Esophagus muscularis mucosa (tissue), 4 donors: ENCODE results near the gene EFCC1. TPM values are rescaled to one million over a fixed set of nuclear protein-coding genes. Genes with fewer than 3 reads are reported as not detected.

Experiments used
- DNase-seq: peaks from one replicate; pipeline ENCODE4 v3.0.0-alpha.2; 2017; ENCODE audit errors: extremely low spot score
- H3K27ac ChIP-seq, 4 donors: fragments of 200-600 bp; sonication (generic); replicated peaks in 1 of 4; 1 replicate in 3 of 4; 2 replicates in 1 of 4; pipeline ENCODE4 v1.5.1; 2016 to 2019; ENCODE audit warnings: mild to moderate bottlenecking in 1 of 4
- H3K27me3 ChIP-seq, 4 donors: fragments of 200-600 bp; sonication (generic); one replicate each; pipeline versions ENCODE4 v1.5.1 to v1.6.0; 2016 to 2019
- H3K36me3 ChIP-seq, 4 donors: fragments of 200-600 bp; sonication (generic); one replicate each; pipeline ENCODE4 v1.5.1; 2016 to 2019
- H3K4me1 ChIP-seq, 4 donors: fragments of 200-600 bp; sonication (generic); one replicate each; pipeline ENCODE4 v1.5.1; 2016 to 2019
- H3K4me3 ChIP-seq, 4 donors: fragments of 200-600 bp; sonication (generic); 1 replicate in 2 of 4; 2 replicates in 2 of 4; pipeline ENCODE4 v1.5.1; 2016 to 2019; ENCODE audit warnings: mild to moderate bottlenecking in 4 of 4, moderate library complexity in 1 of 4
- H3K9me3 ChIP-seq, 4 donors: fragments of 200-600 bp; sonication (generic); 1 replicate in 3 of 4; 2 replicates in 1 of 4; pipeline ENCODE4 v1.5.1; 2016 to 2019
- CTCF ChIP-seq, 3 experiments: fragments of 200-600 bp in 2 of 3; fragments of 450-650 bp in 1 of 3; sonication (generic) in 2 of 3; IDR thresholded peaks; one replicate each; pipeline ENCODE4 v1.5.1; 2017 to 2019; ENCODE audit warnings: antibody characterized with exemption in 3 of 3, mild to moderate bottlenecking in 2 of 3, moderate library complexity in 1 of 3
- EP300 ChIP-seq: sonication (generic); formaldehyde crosslinking; IDR thresholded peaks from one replicate; pipeline ENCODE4 v1.6.1; 2017; ENCODE audit warnings: antibody characterized with exemption
- POLR2A ChIP-seq: fragments of 450-650 bp; IDR thresholded peaks from one replicate; pipeline ENCODE4 v1.6.1; 2017; ENCODE audit warnings: antibody characterized with exemption, moderate library complexity, mild to moderate bottlenecking, low read depth
- POLR2AphosphoS5 ChIP-seq, 2 donors: sonication (generic); formaldehyde crosslinking; IDR thresholded peaks; one replicate each; pipeline ENCODE4 v1.6.1; 2017; ENCODE audit warnings: antibody characterized with exemption in 2 of 2
- WGBS: methylation state at CpG from one replicate; pipeline ENCODE4 v1.1.5; 2018; 5-methylcytosine and 5-hydroxymethylcytosine counted together
- intact Hi-C: fragments of 100-400 bp; cut with DNase I; formaldehyde crosslinking; loops from one replicate; pipeline ENCODE4 v1.15.1; 2023
- total RNA-seq, 4 donors: library from RNA; depleted of rRNA; stranded (reverse); fragments of >200 nt; gene quantifications; one replicate each; pipeline versions ENCODE4 v1.1.0 to v1.2.1, GENCODE V29; 2016

The EFCC1 gene
- total RNA-seq, 4 donors from 2014 or later: 5.8 to 15.8 (median 7.9) TPM

DNA sequence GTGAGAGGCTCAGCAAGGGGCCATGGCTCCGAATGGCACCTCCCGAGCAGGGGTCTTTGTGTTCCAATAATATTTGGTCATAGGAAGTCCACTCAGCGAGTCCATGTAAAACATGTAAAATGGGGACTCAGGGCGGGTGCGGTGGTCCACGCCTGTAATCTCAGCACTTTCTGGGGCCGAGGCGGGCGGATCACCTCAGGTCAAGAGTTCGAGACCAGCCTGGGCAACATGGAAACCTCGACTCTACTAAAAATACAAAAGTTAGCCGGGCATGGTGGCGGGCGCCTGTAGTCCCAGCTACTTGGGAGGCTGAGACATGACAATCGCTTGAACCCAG lies 26.4 kb downstream of the EFCC1 start:
- Histone ChIP-seq H3K27ac (peak overlapping the region; percentile 38 to 76 (median 63)), H3K27me3 (no peaks in the 10 kb centered on the region), H3K4me1 (peaks cover 23 to 52% (median 39%) of the 10 kb centered on the region in 4 donors), H3K4me3 (peak overlapping the region; percentile 55 to 64 (median 59)), H3K36me3 (peaks cover 0 to 13% (median 0%) of the 10 kb centered on the region in 4 donors), H3K9me3 (no peaks in the 10 kb centered on the region)
- DNase-seq: no peak
- TF ChIP-seq CTCF (IDR thresholded peaks at IDR 0.05) (no peak), POLR2A (no peak), POLR2AphosphoS5 (IDR thresholded peaks at IDR 0.05) (no peak), EP300 (no peak)
- 86% methylated on average over 10 of the region's 15 CpGs for WGBS
- intact Hi-C loops: no loop called here

GRCh38 chr3:129028866-129029265 lies 27.8 kb downstream of the EFCC1 start:
- no peak overlapping the region for H3K27ac ChIP-seq
- H3K4me3 ChIP-seq: no peak overlapping the region
- DNase-seq: no peak
- TF ChIP-seq POLR2A: no peak
- TF ChIP-seq POLR2AphosphoS5 (IDR thresholded peaks at IDR 0.05): no peak
- TF ChIP-seq EP300: no peak
- TF ChIP-seq CTCF (IDR thresholded peaks at IDR 0.05): no peak
- H3K27me3 ChIP-seq: no peaks in the 10 kb centered on the region
- 86% methylated on average over 10 of the region's 13 CpGs for WGBS
- intact Hi-C loops: loop anchor here (2.0 kb wide), 1 partner anchor 16 kb away; no protein-coding TSS in a partner anchor
- H3K9me3 ChIP-seq: no peaks in the 10 kb centered on the region
- peaks cover 0 to 20% (median 0%) of the 10 kb centered on the region in 4 donors for H3K36me3 ChIP-seq
- peaks cover 23 to 39% (median 31%) of the 10 kb centered on the region in 4 donors for H3K4me1 ChIP-seq

DNA sequence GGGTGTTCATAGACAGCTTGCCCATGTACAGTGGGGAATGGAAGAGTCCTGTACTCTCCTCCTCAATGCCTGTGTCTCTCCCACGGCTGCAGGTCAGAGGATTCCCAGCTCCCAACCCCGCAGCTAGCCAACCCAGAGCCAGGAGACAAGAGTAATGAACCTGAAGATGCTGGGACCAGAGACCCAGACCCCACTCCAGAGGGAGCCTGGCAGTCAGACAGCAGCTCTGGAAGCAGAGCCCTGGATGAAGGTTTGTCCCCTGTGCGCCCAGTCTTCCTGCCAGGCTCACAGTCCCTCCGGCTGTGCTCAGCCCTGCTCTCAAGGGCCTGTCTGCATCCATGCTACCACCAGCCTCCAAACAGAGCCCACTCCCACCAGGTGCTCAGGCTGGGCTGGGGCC lies 29.5 kb downstream of the EFCC1 start:
- H3K27me3 ChIP-seq: no peaks in the 10 kb centered on the region
- no peak overlapping the region for H3K27ac ChIP-seq
- H3K4me1 ChIP-seq: peaks cover 17 to 22% (median 21%) of the 10 kb centered on the region in 4 donors
- no CpG with 5 or more reads among the region's 4 CpGs for WGBS
- H3K4me3 ChIP-seq: no peak overlapping the region
- TF ChIP-seq POLR2AphosphoS5 (IDR thresholded peaks at IDR 0.05) (no peak), POLR2A (no peak), EP300 (no peak), CTCF (IDR thresholded peaks at IDR 0.05) (no peak)
- no peaks in the 10 kb centered on the region for H3K9me3 ChIP-seq
- DNase-seq: no peak
- intact Hi-C loops: no loop called here
- H3K36me3 ChIP-seq: peaks cover 0 to 20% (median 0%) of the 10 kb centered on the region in 4 donors

DNA sequence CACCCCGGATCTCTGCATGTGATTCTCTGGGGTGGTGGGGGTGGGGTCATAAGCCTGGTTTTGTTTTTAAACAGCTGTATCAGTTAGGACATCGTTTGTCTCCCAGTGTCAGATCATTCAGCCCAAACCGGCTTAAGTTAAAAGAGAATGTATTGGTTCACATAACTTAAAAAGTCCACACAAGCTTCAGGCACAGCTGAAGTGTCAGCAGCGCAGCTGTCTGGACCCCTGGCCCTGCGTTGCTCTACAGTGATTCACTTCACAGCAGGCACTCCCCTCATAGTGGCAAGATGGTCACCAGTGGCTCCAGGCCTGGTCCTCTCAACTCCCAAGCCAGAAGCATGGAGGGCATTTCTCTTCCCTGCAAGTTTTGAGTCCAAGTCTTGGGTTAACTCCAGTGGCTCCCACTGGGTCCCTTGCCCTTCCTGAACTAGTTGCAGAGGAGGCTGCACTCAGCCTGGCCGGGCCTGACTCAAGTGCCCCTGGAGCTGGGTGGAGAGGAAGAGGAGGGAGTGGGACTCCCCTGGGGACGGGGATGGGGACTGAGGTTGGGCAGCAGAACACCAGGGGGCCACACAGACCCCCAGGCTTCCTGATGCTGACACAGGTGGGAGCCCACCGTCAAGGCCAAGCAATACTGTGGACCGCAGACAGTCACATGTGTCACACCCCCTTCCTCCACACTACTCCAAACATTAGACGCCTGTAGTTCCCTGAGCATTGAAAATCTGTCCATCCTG lies 30.5 kb downstream of the EFCC1 start:
- no peak for DNase-seq
- TF ChIP-seq POLR2A: no peak
- TF ChIP-seq CTCF (IDR thresholded peaks at IDR 0.05): no peak
- TF ChIP-seq POLR2AphosphoS5 (IDR thresholded peaks at IDR 0.05): no peak
- TF ChIP-seq EP300: no peak
- intact Hi-C loops: no loop called here
- Histone ChIP-seq H3K4me1 (peaks cover 7 to 12% (median 11%) of the 10 kb centered on the region in 4 donors), H3K27ac (no peak overlapping the region), H3K4me3 (no peak overlapping the region), H3K9me3 (no peaks in the 10 kb centered on the region), H3K36me3 (peaks cover 0 to 20% (median under 1%) of the 10 kb centered on the region in 4 donors), H3K27me3 (no peaks in the 10 kb centered on the region)
- WGBS: 84% methylated on average over 7 of the region's 10 CpGs

GRCh38 chr3:129032716-129033115 lies 31.6 kb downstream of the EFCC1 start:
- H3K4me1 ChIP-seq: peaks cover 0 to under 1% (median under 1%) of the 10 kb centered on the region in 4 donors
- no peak overlapping the region for H3K27ac ChIP-seq
- H3K27me3 ChIP-seq: no peaks in the 10 kb centered on the region
- no peak overlapping the region for H3K4me3 ChIP-seq
- intact Hi-C loops: no loop called here
- no peaks in the 10 kb centered on the region for H3K9me3 ChIP-seq
- peaks cover 0 to 22% (median 2%) of the 10 kb centered on the region in 4 donors for H3K36me3 ChIP-seq
- no peak for DNase-seq
- 85% methylated on average over 8 of the region's 14 CpGs for WGBS
- TF ChIP-seq CTCF (IDR thresholded peaks at IDR 0.05) (no peak), POLR2AphosphoS5 (IDR thresholded peaks at IDR 0.05) (no peak), POLR2A (no peak), EP300 (no peak)
